ENCODE measurements around the gene KCNK2.

Gene KCNK2

GRCh38 chr1:215101511-215101910 is 19.0 kb downstream of the KCNK2 start:
- no peak for DNase-seq

- DNase-seq: no peak
These were observed 21.7 kb downstream of the KCNK2 start for GRCh38 chr1:215104283-215104682.

GRCh38 chr1:215106067-215106466 is 23.5 kb downstream of the KCNK2 start:
- DNase-seq: no peak

- no peak for DNase-seq
These were observed 26.6 kb downstream of the KCNK2 start for GRCh38 chr1:215109171-215109570.

- no peak for DNase-seq
These were observed 29.4 kb downstream of the KCNK2 start for GRCh38 chr1:215111916-215112315.

- DNase-seq: no peak
These were observed 31.2 kb downstream of the KCNK2 start for GRCh38 chr1:215113776-215114153.

- DNase-seq: no peak
These were observed 31.8 kb downstream of the KCNK2 start for GRCh38 chr1:215114154-215114933.

- no peak for DNase-seq
These were observed 33.2 kb downstream of the KCNK2 start for GRCh38 chr1:215115760-215116159.

- DNase-seq: no peak
These were observed 35.5 kb downstream of the KCNK2 start for GRCh38 chr1:215118081-215118480.

GRCh38 chr1:215119056-215119455 is 36.5 kb downstream of the KCNK2 start:
- DNase-seq: no peak

- DNase-seq: no peak
These were observed 37.3 kb downstream of the KCNK2 start for GRCh38 chr1:215119719-215120365.

GRCh38 chr1:215128504-215128903 is 46.0 kb downstream of the KCNK2 start:
- no peak for DNase-seq

GRCh38 chr1:215131291-215131690 is 48.8 kb downstream of the KCNK2 start:
- DNase-seq: no peak

- DNase-seq: no peak
These were observed 49.6 kb downstream of the KCNK2 start for GRCh38 chr1:215132156-215132555.

- no peak for DNase-seq
These were observed 51.0 kb downstream of the KCNK2 start for GRCh38 chr1:215133532-215133931.

GRCh38 chr1:215137985-215138384 is 55.4 kb downstream of the KCNK2 start:
- no peak for DNase-seq

GRCh38 chr1:215140135-215140534 is 57.6 kb downstream of the KCNK2 start:
- DNase-seq: no peak

- DNase-seq: no peak
These were observed 58.9 kb downstream of the KCNK2 start for GRCh38 chr1:215141460-215141859.

GRCh38 chr1:215143497-215143896 is 61.0 kb downstream of the KCNK2 start:
- no peak for DNase-seq

GRCh38 chr1:215146240-215146975 is 63.9 kb downstream of the KCNK2 start:
- no peak for DNase-seq

- no peak for DNase-seq
These were observed 64.5 kb downstream of the KCNK2 start for GRCh38 chr1:215147024-215147423.

GRCh38 chr1:215151841-215152549 is 69.5 kb downstream of the KCNK2 start:
- no peak for DNase-seq

- no peak for DNase-seq
These were observed 73.7 kb downstream of the KCNK2 start for GRCh38 chr1:215156232-215156631.

Measured in activated gamma-delta T cell (primary cell).